Cardiac fibroblast (primary cell): ENCODE results near the gene DOK3.

ENCODE experiments used
- DNase-seq, 2 donors: peaks; one replicate each; pipeline versions ENCODE4 v3.0.0 to v3.0.0-alpha.2; 2010; ENCODE audit warnings: low read depth in 2 of 2
- H3K4me3 ChIP-seq, 2 donors: replicated peaks in 1 of 2; 1 replicate in 1 of 2; 2 replicates in 1 of 2; pipeline ENCODE4 v1.5.1; 2011; ENCODE audit warnings: low read depth in 2 of 2, low read length in 2 of 2, mild to moderate bottlenecking in 2 of 2, moderate library complexity in 1 of 2
- TF ChIP-seq, protein P1 (sequence below): IDR thresholded peaks from one replicate; pipeline ENCODE4 v1.5.1; 2011; ENCODE audit warnings: low read depth, mild to moderate bottlenecking, low read length, inconsistent platforms

The DOK3 gene

GRCh38 chr5:177476531-177477233 lies 32.9 kb downstream of the DOK3 start:
- TF ChIP-seq, protein P1, sequence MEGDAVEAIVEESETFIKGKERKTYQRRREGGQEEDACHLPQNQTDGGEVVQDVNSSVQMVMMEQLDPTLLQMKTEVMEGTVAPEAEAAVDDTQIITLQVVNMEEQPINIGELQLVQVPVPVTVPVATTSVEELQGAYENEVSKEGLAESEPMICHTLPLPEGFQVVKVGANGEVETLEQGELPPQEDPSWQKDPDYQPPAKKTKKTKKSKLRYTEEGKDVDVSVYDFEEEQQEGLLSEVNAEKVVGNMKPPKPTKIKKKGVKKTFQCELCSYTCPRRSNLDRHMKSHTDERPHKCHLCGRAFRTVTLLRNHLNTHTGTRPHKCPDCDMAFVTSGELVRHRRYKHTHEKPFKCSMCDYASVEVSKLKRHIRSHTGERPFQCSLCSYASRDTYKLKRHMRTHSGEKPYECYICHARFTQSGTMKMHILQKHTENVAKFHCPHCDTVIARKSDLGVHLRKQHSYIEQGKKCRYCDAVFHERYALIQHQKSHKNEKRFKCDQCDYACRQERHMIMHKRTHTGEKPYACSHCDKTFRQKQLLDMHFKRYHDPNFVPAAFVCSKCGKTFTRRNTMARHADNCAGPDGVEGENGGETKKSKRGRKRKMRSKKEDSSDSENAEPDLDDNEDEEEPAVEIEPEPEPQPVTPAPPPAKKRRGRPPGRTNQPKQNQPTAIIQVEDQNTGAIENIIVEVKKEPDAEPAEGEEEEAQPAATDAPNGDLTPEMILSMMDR = no peak
- DNase-seq = peak; percentile 72 to 73
- no peak overlapping the region for H3K4me3 ChIP-seq

DNA sequence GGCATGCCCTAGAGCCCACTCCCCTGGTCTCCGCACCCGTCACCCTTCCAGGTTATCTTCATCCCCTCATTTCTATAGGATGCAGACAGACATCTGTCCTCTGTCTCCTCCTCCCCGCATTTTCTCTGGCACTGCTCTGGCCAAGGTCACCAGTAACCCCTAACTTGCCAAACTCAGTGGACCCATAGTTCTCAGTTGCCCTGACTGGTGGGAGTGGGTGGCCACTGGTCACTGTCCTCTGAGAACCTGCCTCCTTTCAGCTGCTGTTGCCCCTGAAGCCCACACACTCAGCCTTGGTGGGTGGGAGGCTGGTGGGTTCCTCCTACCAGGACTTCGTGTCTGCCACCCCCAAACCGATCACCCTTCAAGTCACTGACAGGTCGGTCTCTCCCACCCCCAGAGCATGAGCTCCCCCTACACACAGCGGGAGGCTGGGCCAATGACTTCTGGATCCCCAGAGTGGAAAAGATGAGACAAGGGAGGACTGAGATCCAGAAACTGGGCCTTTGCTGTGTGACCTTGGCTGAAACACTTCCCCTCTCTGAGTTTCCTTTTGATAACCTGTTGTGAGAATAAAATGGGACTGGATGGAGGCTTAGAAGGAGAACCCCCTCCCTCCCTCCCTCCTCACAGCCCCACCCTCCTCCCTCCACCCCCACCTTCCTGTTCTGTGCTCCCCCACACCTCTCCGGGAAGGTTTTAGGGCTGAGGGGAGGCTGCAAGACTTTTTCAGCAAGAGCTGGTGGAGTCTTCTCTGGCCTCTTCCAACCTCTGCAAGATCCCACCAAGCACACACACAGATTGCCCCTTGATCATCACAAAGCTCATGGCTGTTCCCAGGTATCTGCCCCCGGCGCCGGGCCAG lies 33.8 kb downstream of the DOK3 start:
- DNase-seq = no peak
- TF ChIP-seq, protein P1 = no peak
- no peak overlapping the region for H3K4me3 ChIP-seq

DNA sequence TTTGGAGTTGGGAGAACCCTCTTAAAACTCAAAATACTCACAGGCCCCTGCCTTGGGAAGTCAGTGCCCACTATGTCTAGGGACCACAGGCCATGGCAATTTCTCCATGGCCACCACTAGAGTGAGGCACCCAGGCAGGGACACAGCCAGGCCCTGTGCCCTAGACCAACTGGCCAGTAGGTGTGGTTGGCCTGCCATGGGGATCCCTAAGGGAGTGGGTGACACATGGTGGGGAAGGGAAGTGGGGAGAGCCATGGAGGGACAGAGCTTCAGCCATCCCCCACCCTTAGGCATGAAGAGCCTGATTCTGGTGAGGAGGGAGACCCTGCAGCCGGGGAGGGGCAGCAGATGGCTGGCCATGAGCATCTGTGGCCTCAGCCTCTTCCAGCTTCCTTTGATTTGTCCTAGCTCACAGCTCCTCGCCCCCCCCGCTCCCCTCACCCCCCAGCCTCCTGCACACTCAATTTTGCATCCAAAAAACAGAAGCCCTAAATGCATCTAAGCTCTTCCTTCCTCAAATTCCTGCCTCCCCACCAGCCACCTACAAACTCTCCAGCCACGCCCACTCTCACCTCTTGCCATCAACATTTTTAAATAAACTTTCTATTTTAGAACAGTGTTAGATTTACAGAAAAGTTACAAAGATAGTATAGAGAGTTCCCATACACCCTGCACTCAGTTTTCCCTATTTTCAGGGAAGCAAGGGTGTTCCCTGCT lies 34.6 kb downstream of the DOK3 start:
- TF ChIP-seq, protein P1 = no peak
- DNase-seq = no peak
- H3K4me3 ChIP-seq = no peak overlapping the region

GRCh38 chr5:177474002-177474476 lies 35.6 kb downstream of the DOK3 start:
- peak in 1 of 2 donors; percentile 32 for DNase-seq
- TF ChIP-seq, protein P1 = no peak
- H3K4me3 ChIP-seq = no peak overlapping the region

- H3K4me3 ChIP-seq = peak within 1 kb of the TSS; percentile 89 to 91
- peak; percentile 48 to 66 for DNase-seq
- TF ChIP-seq, protein P1 = no peak
Observed at GRCh38 chr5:177473443-177474001, 36.1 kb downstream of the DOK3 start, which contains the start of gene DBN1. Gene DBN1 (minus strand): TSS chr5:177473634. CDS start chr5:177473521, 113 bp downstream.
